GOT3 (cell line): ENCODE data around the gene AGBL1.

ENCODE experiments used
- DNase-seq: peaks from one replicate; lab custom pipeline; 2025; ENCODE audit warnings: mixed read lengths; lab: John Stamatoyannopoulos, UW

The AGBL1 gene

GRCh38 chr15:86591158-86591557 is 511.5 kb downstream of the AGBL1 start:
- DNase-seq, result no peak

DNA sequence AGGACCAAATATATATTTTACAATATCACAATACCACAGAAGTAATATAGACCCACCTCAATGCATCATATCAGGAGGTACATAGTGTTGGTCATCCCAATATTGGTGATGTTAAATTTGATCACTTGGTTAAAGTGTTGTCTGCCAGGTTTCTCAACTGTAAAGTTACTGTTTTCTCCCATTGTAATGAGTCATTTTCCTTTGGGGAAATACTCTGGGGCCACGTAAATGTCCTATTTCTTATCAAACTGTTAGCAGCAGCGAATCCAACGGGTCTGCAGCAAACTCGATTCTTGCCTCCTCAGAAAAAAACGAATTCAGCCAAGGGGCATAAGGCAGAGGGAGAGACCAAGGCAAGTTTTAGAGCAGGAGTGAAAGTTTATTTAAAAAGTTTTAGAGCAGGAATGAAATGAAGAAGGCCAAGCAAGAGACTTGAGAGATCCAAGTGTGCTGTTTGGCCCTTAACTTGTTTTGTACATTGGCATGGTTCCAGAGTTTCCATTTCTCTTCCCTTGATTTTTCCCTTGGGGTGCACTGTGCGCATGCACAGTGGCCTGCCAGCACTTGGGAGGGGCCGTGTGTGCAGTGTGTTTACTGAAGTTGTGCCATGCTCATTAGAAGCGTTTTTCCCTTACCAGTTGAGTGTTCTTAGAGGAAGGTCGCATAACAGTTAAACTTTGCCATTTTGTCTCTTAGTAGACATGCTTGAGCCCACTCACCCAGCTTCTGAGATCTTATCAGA is 512.5 kb downstream of the AGBL1 start:
- DNase-seq, result no peak

DNA sequence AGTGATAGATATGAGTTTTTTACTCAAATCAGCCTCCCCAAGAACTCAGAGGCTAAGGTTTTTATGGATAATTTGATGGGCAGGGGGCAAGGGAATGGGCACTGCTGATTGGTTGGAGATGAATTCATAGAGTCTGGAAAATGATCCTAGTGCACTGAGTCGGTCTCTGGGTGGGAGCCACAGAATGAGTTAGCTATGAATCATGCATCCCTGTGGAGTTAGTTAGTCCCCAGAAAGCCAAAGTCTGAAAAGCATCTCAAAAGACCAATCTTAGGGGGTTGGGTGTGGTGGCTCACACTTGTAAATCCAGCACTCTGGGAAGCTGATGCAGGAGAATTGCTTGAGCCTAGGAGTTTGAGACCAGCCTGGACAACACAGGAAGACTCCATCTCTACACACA is 516.1 kb downstream of the AGBL1 start:
- DNase-seq, result no peak

DNA sequence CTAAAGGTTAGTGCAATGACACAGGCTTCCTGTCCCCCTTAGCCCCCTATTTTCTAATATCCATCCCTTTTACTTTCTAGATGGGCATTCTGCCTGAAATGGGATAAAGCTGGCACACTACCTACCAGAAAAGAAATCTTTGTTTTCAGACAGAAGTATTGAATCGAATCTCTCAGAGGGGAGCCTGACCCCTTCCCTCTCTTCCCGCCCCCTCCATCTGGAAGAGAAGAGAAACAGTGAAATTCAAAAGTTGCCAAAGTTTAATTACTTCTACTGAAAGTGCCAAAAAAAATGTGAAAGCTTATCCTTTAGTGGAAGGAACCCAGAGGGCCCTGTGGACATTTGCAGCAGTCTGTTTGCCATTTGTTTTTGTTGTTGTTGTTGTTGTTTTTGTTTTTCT is 523.8 kb downstream of the AGBL1 start:
- DNase-seq, result no peak

- DNase-seq, result no peak
Observed at GRCh38 chr15:86608461-86609205, 529.0 kb downstream of the AGBL1 start.

- no peak for DNase-seq
Observed at GRCh38 chr15:86609275-86609674, 529.6 kb downstream of the AGBL1 start.

DNA sequence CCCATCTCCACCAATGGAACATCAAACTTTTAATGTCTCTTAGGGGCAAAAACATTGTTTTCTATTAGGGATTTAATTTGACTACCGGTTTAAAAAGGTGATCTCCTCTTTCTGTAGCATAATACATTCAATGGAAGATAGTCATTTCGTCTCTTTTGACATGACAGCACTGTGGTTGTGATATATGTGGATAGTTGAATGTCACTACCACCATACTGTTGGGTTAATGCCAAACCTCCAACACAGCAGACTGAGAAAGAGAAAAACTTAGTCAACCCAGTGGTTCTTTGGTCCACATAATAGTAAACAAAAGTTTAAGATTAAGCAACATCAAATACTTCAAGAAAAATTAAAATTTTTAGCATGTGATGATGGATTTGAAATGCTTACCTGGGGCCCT is 530.4 kb downstream of the AGBL1 start:
- DNase-seq, result no peak

DNA sequence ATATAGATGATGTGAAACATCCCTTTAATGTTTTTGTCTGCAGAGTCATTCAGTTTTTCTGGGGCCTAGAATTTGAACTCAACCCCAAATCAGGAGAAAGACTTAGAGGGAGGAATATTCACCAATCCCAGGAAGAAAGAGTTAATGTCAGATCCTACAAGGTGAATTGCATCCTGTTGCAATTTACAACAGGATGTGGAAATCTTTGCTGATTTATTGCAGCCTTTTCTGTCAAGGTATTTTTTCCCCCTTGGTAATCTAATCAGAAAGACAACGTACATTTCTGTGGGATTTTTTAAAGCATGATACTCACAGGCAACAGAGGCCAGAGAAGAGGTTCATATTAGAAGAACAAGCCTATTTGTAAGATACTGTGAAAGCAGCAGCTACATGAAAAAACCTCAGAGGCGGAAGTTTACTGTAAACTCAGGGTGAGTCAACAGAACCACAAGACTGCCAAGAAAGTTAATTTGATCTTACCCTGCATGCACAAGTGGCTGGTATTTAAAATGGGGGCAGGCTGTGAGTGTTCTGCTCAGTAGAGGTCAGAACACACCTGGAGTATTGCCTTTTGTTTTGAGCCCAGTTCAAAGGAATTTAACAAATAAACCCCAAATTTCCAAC is 531.9 kb downstream of the AGBL1 start:
- DNase-seq, result no peak

GRCh38 chr15:86615411-86615810 is 535.7 kb downstream of the AGBL1 start:
- DNase-seq, result no peak

DNA sequence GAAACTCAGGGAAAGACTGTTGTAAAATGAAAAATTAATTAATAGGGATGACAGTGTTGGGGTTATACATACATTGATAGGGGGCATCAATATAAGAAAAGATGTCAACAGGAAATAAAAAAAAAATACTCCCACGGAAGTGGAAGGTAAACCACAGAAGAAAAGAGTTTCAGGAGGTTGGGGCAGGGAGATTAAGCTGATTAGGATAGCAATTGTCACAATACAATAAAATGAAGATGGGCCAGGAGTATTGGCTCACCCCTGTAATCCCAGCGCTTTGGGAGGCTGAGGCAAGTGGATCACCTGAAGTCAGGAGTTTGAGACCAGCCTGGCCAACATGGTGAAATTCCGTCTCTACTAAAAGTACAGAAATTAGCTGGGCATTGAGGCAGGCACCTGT is 536.1 kb downstream of the AGBL1 start:
- DNase-seq, result no peak

GRCh38 chr15:86616771-86617170 is 537.1 kb downstream of the AGBL1 start:
- no peak for DNase-seq

DNA sequence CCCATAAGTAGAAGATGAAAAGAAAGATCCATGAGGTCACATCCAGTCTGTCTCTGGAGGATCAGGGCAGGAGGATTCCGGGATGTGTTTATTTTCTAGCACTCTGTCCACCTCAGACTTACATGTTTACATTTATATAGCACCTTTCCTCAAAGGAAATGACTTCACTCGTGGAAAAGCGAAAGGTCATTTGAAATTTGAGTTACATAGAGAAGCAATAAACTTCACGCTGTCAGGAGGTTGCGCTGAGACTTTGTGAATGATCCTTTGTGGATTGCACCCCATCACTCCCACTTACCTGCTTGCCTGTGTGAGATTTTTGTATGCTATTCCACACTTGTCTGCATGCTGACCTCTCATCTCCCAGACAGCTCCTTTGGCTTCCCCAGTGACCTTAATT is 540.5 kb downstream of the AGBL1 start:
- no peak for DNase-seq

DNA sequence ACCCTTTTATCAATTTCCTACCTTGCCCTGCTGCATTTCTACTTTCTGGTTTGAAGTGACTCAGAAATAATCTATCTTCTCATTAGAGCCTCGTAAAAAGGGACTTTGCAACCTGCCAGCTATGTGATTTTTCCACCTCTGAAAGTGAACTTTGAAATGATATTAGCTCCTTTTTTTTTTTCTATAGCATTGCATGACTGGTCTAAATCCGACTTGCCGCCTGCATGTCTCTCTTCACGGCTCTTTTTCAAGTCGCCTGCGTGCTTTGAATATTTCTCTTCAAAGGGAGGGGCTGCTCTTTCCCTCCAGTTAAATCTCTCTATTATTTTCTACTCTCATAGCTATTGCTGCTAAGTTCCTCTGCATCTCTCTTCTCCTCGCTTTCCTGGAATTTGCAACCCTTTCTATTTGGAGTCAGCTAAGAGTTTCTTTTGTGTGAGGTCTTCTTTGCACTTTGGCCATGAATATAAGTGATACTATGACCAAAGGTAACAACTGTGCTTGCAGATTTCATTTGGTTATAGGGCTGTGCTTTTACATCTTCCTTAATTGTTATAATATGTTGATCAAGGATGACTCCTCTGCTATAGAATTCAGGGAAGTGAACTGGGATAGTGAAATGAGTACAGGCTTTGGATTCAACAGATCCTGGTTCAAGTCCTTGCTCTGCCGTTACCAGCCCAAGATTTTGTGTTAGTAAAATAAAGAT is 541.1 kb downstream of the AGBL1 start:
- no peak for DNase-seq

- DNase-seq, result no peak
Observed at GRCh38 chr15:86623236-86623635, 543.6 kb downstream of the AGBL1 start.

DNA sequence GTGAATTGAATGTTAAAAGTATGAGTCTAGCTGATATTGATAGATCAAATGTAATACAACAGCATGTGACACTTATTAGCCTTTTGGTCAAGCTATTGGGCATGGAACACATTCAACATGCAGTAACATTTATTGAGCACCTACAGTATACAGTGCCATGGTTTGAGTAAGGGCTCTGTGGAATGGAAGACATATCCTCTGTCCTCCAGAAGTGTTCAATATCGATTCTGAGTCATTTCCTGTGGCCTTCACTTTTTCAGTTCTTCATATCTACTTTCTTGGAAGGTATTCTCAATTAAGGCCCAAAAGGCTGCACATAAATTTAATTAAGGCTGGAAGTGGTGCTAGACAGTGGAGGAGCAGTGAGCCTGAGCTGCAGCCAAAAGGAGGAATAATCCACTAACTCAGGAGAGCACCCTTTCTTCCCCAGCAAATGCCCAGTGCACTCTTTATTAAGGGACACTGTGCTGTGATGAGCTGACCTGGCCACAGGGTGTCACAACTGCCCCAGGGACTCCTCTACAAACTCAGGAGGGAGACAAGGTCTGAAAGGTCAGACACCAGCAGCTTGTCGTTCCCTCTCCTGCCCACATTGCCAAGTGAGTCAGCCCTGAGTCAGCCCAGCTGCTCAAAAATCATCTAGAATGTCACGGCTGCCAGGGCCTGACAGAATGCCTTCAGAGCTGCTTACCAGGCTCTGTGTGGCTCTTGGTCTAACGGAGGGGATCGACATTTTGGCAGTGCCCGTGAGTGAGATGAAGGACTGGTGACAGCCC is 544.8 kb downstream of the AGBL1 start:
- peak; percentile 66 for DNase-seq

DNA sequence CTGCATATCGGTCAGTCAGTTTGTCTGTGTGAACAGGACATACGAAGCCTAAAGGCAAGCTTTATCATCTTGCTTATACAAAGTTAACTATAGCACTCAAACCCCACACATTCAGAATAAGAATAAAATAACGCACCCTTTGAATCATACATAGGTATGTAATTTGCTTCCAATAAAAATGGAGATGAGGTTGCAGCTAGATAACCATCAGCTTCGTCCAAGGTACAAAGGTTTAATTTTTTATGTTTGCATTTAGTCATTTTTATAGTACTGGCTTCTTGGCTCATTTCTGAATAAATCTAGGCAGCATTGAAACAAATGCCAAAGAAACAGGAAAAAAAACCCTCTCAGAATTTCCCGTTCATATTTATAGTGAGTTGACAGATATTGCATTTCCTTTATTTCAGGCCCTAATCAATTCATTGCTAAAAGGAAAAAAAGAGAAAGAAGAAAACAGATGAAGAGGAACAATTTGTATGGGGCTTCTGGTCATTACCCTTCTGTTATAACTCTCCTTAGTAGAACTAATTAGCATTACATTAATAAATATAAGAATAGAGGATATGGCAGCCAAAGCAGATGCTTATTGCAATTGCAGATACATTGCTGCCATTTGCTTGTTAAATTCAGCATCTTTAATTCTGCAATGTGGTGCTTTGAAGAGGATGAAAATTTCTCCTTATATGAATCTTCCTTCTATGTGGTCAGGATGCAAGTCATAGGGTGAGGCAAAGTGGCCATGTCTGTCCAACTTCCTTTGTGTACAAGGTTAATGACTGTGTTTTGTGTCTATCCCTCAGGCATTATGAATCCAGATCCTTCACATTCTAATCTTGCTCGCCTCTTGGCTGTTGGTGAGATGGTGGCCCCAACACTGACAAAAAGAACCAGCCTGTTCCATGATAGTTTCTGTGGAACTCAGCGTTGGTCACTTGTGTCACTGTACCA is 550.0 kb downstream of the AGBL1 start:
- DNase-seq, result no peak

- no peak for DNase-seq
Observed at GRCh38 chr15:86630946-86631345, 551.3 kb downstream of the AGBL1 start.

DNA sequence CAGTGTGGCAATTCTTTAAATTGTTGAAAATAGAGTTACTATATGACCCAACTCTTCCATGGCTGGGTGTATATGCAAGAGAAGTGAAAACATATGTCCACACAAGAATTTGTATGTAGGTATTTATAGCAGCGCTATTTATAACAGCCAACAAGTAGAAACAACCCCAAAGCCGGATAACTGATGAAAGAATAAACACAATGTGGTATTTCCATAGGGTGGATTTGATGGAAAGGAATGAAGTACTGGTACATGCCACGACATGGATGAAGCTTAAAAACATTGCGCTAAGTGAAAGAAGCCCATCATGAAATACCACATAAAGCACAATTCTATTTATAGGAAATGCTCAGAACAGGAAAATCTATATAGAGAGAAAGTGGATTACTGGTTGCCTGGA is 554.5 kb downstream of the AGBL1 start:
- no peak for DNase-seq

DNA sequence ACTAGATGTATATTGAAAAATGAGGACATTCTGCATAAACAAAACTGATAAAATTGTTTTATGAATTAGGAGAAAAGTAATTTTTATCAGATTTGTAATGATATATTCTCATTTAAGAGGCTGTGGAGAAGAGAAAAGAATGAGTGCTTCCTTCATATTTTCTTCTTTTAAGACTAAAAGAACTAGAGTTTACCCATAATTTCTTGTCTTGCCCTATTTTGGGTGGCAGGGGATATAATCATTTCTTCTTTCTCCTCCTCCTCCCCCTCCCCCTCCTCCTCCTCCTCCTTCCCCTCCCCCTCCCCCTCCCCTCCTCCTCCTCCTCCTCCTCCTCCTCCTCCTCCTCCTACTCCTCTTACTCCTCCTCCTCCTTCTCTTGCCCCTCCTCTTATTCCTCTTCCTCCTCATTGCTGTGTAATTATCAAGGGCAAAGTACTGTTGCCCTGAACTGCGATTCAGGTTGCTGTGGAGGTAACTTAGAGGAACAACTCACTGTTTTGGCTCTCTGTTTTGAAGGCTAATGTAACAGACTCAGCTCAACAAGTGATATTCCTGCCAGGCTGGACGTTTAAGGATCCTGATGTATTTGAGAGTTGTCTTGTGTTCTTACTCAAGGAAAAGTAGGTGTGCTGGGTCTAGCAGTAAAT is 555.4 kb downstream of the AGBL1 start:
- DNase-seq, result no peak

DNA sequence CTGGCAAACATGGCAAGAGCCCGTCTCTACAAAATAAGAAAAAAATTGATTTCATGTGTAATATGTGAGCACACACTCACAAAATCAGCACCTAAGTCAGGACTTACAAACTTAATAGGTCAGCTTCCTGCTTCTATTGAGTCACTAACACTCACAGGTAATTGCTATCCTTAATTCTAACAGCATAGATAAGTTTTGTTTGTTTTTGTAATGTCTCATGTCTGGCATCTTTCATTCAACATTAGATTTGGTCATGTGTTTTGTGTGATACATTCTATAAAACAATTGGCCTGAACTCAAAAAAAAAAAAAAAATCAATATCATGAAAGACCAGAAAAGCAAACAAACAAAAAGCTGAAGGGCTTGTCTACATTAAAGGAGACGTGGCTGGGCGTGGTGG is 564.7 kb downstream of the AGBL1 start:
- DNase-seq, result no peak
